C4-2B (cell line): ENCODE measurements around the gene ZNF507.

Source experiments
- H3K27ac ChIP-seq: fragments of 450-650 bp; 2 replicates; pipeline ENCODE4 v1.5.1; 2017
- CTCF ChIP-seq: fragments of 450-650 bp; conservative IDR thresholded peaks from 2 replicates; pipeline ENCODE4 v1.5.1; 2017; ENCODE audit warnings: mild to moderate bottlenecking
- ZFX ChIP-seq: fragments of 450-650 bp; IDR thresholded peaks from 2 replicates; pipeline ENCODE4 v1.6.1; 2017

The ZNF507 gene

GRCh38 chr19:32380269-32380668 is 34.9 kb downstream of the ZNF507 start:
- TF ChIP-seq ZFX (no peak), CTCF (no peak)
- H3K27ac ChIP-seq: no peak overlapping the region

- no peak overlapping the region for H3K27ac ChIP-seq
- TF ChIP-seq CTCF (no peak), ZFX (no peak)
These were observed 42.4 kb downstream of the ZNF507 start for GRCh38 chr19:32387701-32388392.

- no peak for TF ChIP-seq CTCF
- TF ChIP-seq ZFX: no peak
- no peak overlapping the region for H3K27ac ChIP-seq
These were observed 43.0 kb downstream of the ZNF507 start for GRCh38 chr19:32388393-32388855.

GRCh38 chr19:32392901-32393300 is 47.5 kb downstream of the ZNF507 start:
- H3K27ac ChIP-seq: no peak overlapping the region

GRCh38 chr19:32396046-32396652 is 50.7 kb downstream of the ZNF507 start:
- TF ChIP-seq CTCF (no peak), ZFX (no peak)
- H3K27ac ChIP-seq: no peak overlapping the region

More at GRCh38 chr19:32392901-32393300, 47.5 kb downstream of the ZNF507 start:
- TF ChIP-seq CTCF (no peak), ZFX (no peak)

- no peak overlapping the region for H3K27ac ChIP-seq
- TF ChIP-seq CTCF (no peak), ZFX (no peak)
These were observed 52.3 kb downstream of the ZNF507 start for GRCh38 chr19:32397671-32398101.

GRCh38 chr19:32401992-32402391 is 56.6 kb downstream of the ZNF507 start:
- TF ChIP-seq CTCF: no peak
- no peak for TF ChIP-seq ZFX

More at GRCh38 chr19:32401992-32402391, 56.6 kb downstream of the ZNF507 start:
- H3K27ac ChIP-seq: no peak overlapping the region
